Transverse colon (tissue), 4 donors: ENCODE data around the gene SYCE1. TPM values are rescaled to one million over a fixed set of nuclear protein-coding genes. Genes with fewer than 3 reads are reported as not detected.

Experiments used
- DNase-seq: peaks from one replicate; pipeline ENCODE4 v3.0.0-alpha.2; 2019
- H3K27ac ChIP-seq, 4 donors: fragments of 200-600 bp; sonication (generic); 2 replicates each; pipeline ENCODE4 v1.5.1; 2016 to 2018; ENCODE audit warnings: inconsistent platforms in 4 of 4
- H3K27me3 ChIP-seq: fragments of 200-600 bp; sonication (generic); 2 replicates; pipeline ENCODE4 v1.5.1; 2017; ENCODE audit warnings: inconsistent platforms
- H3K36me3 ChIP-seq, 4 donors: fragments of 200-600 bp; sonication (generic); 2 replicates each; pipeline ENCODE4 v1.5.1; 2017 to 2019; ENCODE audit warnings: inconsistent platforms in 4 of 4
- H3K4me1 ChIP-seq, 4 donors: fragments of 200-600 bp; sonication (generic); 2 replicates each; pipeline ENCODE4 v1.5.1; 2017 to 2020; ENCODE audit warnings: inconsistent platforms in 4 of 4
- H3K4me3 ChIP-seq, 4 donors: fragments of 200-600 bp; sonication (generic); 1 replicate in 1 of 4; 2 replicates in 3 of 4; pipeline versions ENCODE4 v1.5.1 to v1.6.1; 2017 to 2019; ENCODE audit warnings: inconsistent platforms in 4 of 4
- H3K9me3 ChIP-seq, 2 donors: fragments of 200-600 bp; sonication (generic); 2 replicates each; pipeline ENCODE4 v1.5.1; 2017 to 2019; ENCODE audit warnings: inconsistent platforms in 2 of 2
- CTCF ChIP-seq, 5 experiments: fragments of 200-600 bp in 3 of 5; fragments of 450-650 bp in 2 of 5; sonication (generic) in 3 of 5; IDR thresholded peaks; 1 replicate in 2 of 5; 2 replicates in 3 of 5; pipeline ENCODE4 v1.5.1; 2016 to 2017; ENCODE audit warnings: antibody characterized with exemption in 5 of 5, inconsistent platforms in 3 of 5, mild to moderate bottlenecking in 2 of 5, moderate library complexity in 1 of 5
- EP300 ChIP-seq: sonication (generic); formaldehyde crosslinking; IDR thresholded peaks from one replicate; pipeline ENCODE4 v1.6.1; 2017; ENCODE audit warnings: antibody characterized with exemption, low read depth
- POLR2A ChIP-seq: fragments of 450-650 bp; IDR thresholded peaks from one replicate; pipeline ENCODE4 v1.6.1; 2016; ENCODE audit warnings: antibody characterized with exemption, mild to moderate bottlenecking, moderate library complexity
- POLR2AphosphoS5 ChIP-seq, 3 donors: sonication (generic); formaldehyde crosslinking; IDR thresholded peaks; one replicate each; pipeline ENCODE4 v1.6.1; 2016; ENCODE audit warnings: antibody characterized with exemption in 3 of 3
- WGBS, 2 donors: methylation state at CpG; one replicate each; pipeline ENCODE4 v1.1.5; 2018; ENCODE audit warnings: low coverage in 1 of 2; 5-methylcytosine and 5-hydroxymethylcytosine counted together
- in situ Hi-C, 4 donors: fragments of 200-750 bp; cut with MboI; loops; one replicate each; pipeline versions ENCODE4 v1.15.0 to v1.15.1; 2017; ENCODE audit warnings: low sequenced_read_pairs in 3 of 4, low pct_ligation_motif_present in 1 of 4, low pct_unique_long_range_greater_than_20kb in 1 of 4
- intact Hi-C: fragments of 100-400 bp; cut with DNase I; formaldehyde crosslinking; loops from one replicate; pipeline ENCODE4 v1.15.1; 2023; ENCODE audit warnings: low total_unique reads
- total RNA-seq, 4 donors: library from RNA; depleted of rRNA; stranded (reverse); fragments of >200 nt; gene quantifications; one replicate each; pipeline ENCODE4 v1.1.0, GENCODE V29; 2016

Gene SYCE1
- total RNA-seq, 4 donors from 2014 or later: 2.3 TPM; not detected in 3

DNA sequence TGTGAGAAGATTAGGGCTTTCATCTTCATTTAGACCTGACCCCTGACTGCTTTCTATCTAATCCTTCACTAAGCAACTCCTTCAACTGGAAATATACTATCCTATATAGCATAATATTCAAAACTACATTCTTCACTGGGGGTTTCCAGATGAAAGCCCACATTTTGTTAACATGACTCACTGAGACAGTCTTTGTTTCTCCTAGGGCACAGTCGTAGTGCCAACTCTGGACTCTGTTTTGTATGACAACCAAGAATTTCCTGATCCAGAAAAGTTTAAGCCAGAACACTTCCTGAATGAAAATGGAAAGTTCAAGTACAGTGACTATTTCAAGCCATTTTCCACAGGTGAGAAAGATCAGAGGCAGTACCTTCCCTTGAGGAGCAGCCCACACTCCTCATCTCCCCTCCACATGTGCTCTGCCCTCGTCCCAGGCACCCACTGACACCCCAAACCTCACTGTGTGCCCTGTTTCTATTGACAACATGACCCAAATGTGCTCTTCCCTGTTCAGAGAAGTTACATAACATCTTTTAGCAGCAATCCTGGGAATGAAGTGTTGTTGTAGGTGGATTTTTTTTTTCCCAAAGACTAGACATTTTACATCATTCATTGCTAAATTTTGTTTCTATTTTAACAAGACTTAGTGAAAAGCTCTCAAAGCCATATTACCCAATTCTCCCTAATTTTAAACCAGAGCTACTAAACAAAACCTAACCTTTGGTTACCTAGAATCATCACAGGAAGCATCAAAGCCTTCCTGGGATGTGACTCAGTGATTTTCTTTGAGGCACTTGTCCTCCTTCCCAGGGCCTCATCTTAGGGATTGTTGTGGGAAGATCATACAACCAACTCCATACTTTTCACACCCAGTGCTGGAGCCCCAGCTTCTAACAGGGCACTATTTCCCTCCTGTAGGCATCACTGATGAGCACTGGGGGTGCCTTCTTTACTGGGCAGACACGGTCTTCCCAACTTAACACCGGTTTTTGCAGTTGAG lies 27.5 kb downstream of the SYCE1 start:
- Histone ChIP-seq H3K27me3 (no peaks in the 10 kb centered on the region), H3K4me3 (no peak overlapping the region), H3K4me1 (no peaks in the 10 kb centered on the region), H3K27ac (no peak overlapping the region), H3K36me3 (no peaks in the 10 kb centered on the region), H3K9me3 (no peaks in the 10 kb centered on the region)
- no peak for DNase-seq
- intact Hi-C loops (loop anchor here (5.0 kb wide), 1 partner anchor 761 kb away; no protein-coding TSS in a partner anchor), in situ Hi-C loops (no loop called here)
- WGBS, 2 donors: 76% methylated on average over 4 of the region's 4 CpGs; no CpG with 5 or more reads in 1 of the 2 donors
- TF ChIP-seq POLR2AphosphoS5 (IDR thresholded peaks at IDR 0.05) (no peak), EP300 (no peak), CTCF (IDR thresholded peaks at IDR 0.05) (no peak), POLR2A (no peak)

DNA sequence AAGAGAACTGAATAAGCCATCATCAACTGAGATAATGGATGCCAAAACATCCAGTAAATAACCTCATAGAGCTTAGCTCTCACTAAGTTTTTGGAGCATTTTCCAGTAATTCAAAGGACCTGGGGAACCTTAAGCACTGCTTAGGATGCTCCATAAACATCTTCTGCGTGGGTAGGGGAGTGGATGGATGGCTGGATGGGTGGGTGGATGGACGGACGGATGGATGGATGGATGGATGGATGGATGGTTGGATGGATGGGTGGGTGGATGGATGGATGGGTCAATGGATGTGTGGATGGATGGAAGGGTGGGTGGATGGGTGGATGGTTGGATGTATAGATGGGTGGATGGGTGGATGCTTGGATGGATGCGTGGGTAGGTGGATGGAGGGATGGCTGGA lies 29.2 kb downstream of the SYCE1 start:
- WGBS, 2 donors: 43 to 79% methylated on average over 4 of the region's 4 CpGs
- no peaks in the 10 kb centered on the region for H3K36me3 ChIP-seq
- no peaks in the 10 kb centered on the region for H3K4me1 ChIP-seq
- DNase-seq: no peak
- H3K27ac ChIP-seq: no peak overlapping the region
- in situ Hi-C loops (no loop called here), intact Hi-C loops (loop anchor here (5.0 kb wide), 1 partner anchor 759 kb away; no protein-coding TSS in a partner anchor)
- no peaks in the 10 kb centered on the region for H3K9me3 ChIP-seq
- TF ChIP-seq POLR2A: no peak
- TF ChIP-seq EP300: no peak
- TF ChIP-seq POLR2AphosphoS5 (IDR thresholded peaks at IDR 0.05): no peak
- no peak for TF ChIP-seq CTCF (IDR thresholded peaks at IDR 0.05)
- no peak overlapping the region for H3K4me3 ChIP-seq
- H3K27me3 ChIP-seq: no peaks in the 10 kb centered on the region

DNA sequence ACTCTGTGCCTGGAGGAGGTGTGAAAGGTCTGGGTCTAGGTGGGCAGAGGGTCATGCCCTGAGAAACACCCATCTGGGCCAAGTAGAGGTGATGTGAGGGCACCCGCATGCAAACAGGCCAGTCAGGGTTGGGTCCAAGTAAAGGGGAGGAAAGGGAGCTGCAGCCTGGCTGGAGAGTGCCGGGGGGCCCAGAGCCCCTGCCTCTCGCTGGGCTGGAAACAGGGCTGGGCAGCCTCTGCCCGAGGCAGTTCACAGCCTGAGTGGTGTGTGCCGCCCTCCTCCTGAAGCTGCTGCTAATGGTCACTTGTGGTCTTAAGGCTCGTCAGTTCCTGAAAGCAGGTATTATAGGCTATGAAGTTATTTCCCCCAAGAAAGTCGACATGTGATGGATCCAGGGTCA lies 31.0 kb downstream of the SYCE1 start:
- Histone ChIP-seq H3K9me3 (no peaks in the 10 kb centered on the region), H3K36me3 (no peaks in the 10 kb centered on the region), H3K4me3 (no peak overlapping the region), H3K27ac (no peak overlapping the region), H3K4me1 (peaks cover 0 to 2% (median 0%) of the 10 kb centered on the region in 4 donors), H3K27me3 (peaks cover 12% of the 10 kb centered on the region)
- intact Hi-C loops: no loop called here
- in situ Hi-C loops: no loop called here
- WGBS, 2 donors: 81 to 95% methylated on average over 6 to 7 of the region's 7 CpGs
- TF ChIP-seq EP300 (no peak), CTCF (IDR thresholded peaks at IDR 0.05) (no peak), POLR2AphosphoS5 (IDR thresholded peaks at IDR 0.05) (no peak), POLR2A (no peak)
- no peak for DNase-seq

DNA sequence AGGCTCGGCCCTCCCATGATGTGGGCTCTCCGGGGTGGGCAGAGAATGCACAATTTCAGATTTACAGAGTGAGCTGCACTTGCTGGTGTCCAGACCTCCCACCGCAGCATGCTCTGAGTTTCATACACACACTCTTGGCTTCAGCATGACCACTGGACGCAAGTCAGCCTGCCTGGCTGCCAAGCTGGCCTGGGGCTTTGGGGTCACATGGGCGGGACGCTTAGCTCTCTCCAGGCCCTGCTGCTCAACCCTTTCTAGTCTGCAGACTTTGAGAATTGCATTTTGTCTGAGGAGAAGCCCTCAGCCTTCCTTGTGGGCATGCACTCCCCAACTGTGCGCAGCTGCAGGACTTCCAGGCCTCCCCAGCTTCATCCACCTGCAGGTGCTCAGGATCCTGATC lies 32.5 kb downstream of the SYCE1 start:
- no peaks in the 10 kb centered on the region for H3K36me3 ChIP-seq
- no peaks in the 10 kb centered on the region for H3K9me3 ChIP-seq
- peaks cover 0 to 10% (median 9%) of the 10 kb centered on the region in 4 donors for H3K4me1 ChIP-seq
- peaks cover 27% of the 10 kb centered on the region for H3K27me3 ChIP-seq
- TF ChIP-seq CTCF (IDR thresholded peaks at IDR 0.05) (no peak), POLR2A (no peak), POLR2AphosphoS5 (IDR thresholded peaks at IDR 0.05) (no peak), EP300 (no peak)
- intact Hi-C loops (no loop called here), in situ Hi-C loops (no loop called here)
- 80 to 100% methylated on average over 1 to 7 of the region's 7 CpGs for WGBS, 2 donors
- H3K4me3 ChIP-seq: no peak overlapping the region
- DNase-seq: no peak
- no peak overlapping the region for H3K27ac ChIP-seq
